H1 (cell line): ENCODE results near the gene ALS2CL. TPM values are rescaled to one million over a fixed set of nuclear protein-coding genes. Genes with fewer than 3 reads are reported as not detected.

Source experiments
- CTCF ChIA-PET: fragments of 300-600 bp; sonication (Branson Sonifier 250); formaldehyde crosslinking; loops from one replicate; lab custom pipeline; 2021; ENCODE audit not compliant: partially characterized antibody; lab: Charles Lee
- POLR2A ChIA-PET: fragments of 300-600 bp; sonication (Branson Sonifier 250); formaldehyde crosslinking; loops from one replicate; lab custom pipeline; 2021; ENCODE audit warnings: inconsistent platforms; ENCODE audit not compliant: partially characterized antibody; lab: Charles Lee
- DNase-seq, 2 experiments: peaks; one replicate each; pipeline versions ENCODE4 v3.0.0 to v3.0.0-alpha.2; 2010 to 2022; ENCODE audit warnings: low spot score in 2 of 2, low read depth in 1 of 2, mixed read lengths in 1 of 2
- FAIRE-seq: peaks from 2 replicates; lab custom pipeline; 2011; peaks lifted over from hg19 to GRCh38; lab: Jason Lieb, UNC
- H2AFZ ChIP-seq: 2 replicates; pipeline ENCODE4 v1.8.1; 2012; ENCODE audit warnings: low read length, inconsistent platforms
- H2AK5ac ChIP-seq: 2 replicates; pipeline ENCODE4 v1.6.1; 2013; ENCODE audit warnings: low read depth, low read length
- H2BK120ac ChIP-seq: replicated peaks from 2 replicates; pipeline ENCODE3; 2013; ENCODE audit warnings: low read depth, low read length, inconsistent platforms
- H2BK12ac ChIP-seq: 2 replicates; pipeline ENCODE4 v1.6.1; 2013; ENCODE audit warnings: low read depth, low read length
- H2BK15ac ChIP-seq: 2 replicates; pipeline ENCODE4 v1.6.1; 2013; ENCODE audit warnings: low read length
- H2BK20ac ChIP-seq: 2 replicates; pipeline ENCODE4 v1.6.1; 2013; ENCODE audit warnings: low read length
- H2BK5ac ChIP-seq: 2 replicates; pipeline ENCODE4 v1.6.1; 2013; ENCODE audit warnings: low read depth, low read length
- H3K14ac ChIP-seq: 2 replicates; pipeline ENCODE4 v1.6.1; 2013; ENCODE audit warnings: inconsistent platforms; ENCODE audit not compliant: insufficient read length
- H3K18ac ChIP-seq: 2 replicates; pipeline ENCODE4 v1.6.1; 2013; ENCODE audit warnings: low read length; ENCODE audit errors: extremely low read depth
- H3K23ac ChIP-seq: 2 replicates; pipeline ENCODE4 v1.6.1; 2013; ENCODE audit warnings: inconsistent platforms; ENCODE audit not compliant: insufficient read length
- H3K23me2 ChIP-seq: 2 replicates; pipeline ENCODE4 v1.6.1; 2013; ENCODE audit warnings: low read depth, low read length
- H3K27ac ChIP-seq: 2 replicates; pipeline ENCODE4 v1.6.1; 2011; ENCODE audit warnings: low read depth, low read length, inconsistent platforms
- H3K27me3 ChIP-seq, 4 experiments: replicated peaks in 1 of 4; 1 replicate in 1 of 4; 2 replicates in 3 of 4; pipeline versions ENCODE4 v1.6.1 to v1.8.1; 2011 to 2013; ENCODE audit warnings: low read length in 3 of 4, mild to moderate bottlenecking in 3 of 4, inconsistent platforms in 2 of 4, mixed read lengths in 2 of 4, moderate library complexity in 1 of 4; ENCODE audit not compliant: control insufficient read depth in 3 of 4, insufficient read depth in 3 of 4; ENCODE audit errors: extremely low read depth in 1 of 4
- H3K36me3 ChIP-seq, 4 experiments: 2 replicates each; pipeline versions ENCODE4 v1.6.1 to v1.8.1; 2011 to 2013; ENCODE audit warnings: mild to moderate bottlenecking in 4 of 4, low read length in 3 of 4, moderate library complexity in 2 of 4, control low read depth in 1 of 4, inconsistent platforms in 1 of 4; ENCODE audit not compliant: insufficient read depth in 4 of 4, control insufficient read depth in 2 of 4
- H3K4ac ChIP-seq: replicated peaks from 2 replicates; pipeline ENCODE3; 2013; ENCODE audit warnings: low read length, low read depth, mixed read lengths, inconsistent platforms; ENCODE audit not compliant: insufficient read length
- H3K4me1 ChIP-seq, 4 experiments: replicated peaks in 1 of 4; 1 replicate in 1 of 4; 2 replicates in 3 of 4; pipeline versions ENCODE4 v1.6.1 to v1.8.1; 2011 to 2013; ENCODE audit warnings: low read length in 3 of 4, inconsistent platforms in 2 of 4, mixed read lengths in 1 of 4; ENCODE audit not compliant: insufficient read depth in 4 of 4, control insufficient read depth in 3 of 4
- H3K4me2 ChIP-seq, 2 experiments: 2 replicates each; pipeline versions ENCODE4 v1.6.1 to v1.8.1; 2011 to 2013; ENCODE audit warnings: low read depth in 2 of 2, low read length in 2 of 2, control low read depth in 1 of 2, inconsistent platforms in 1 of 2, mild to moderate bottlenecking in 1 of 2; ENCODE audit not compliant: insufficient read depth in 1 of 2
- H3K4me3 ChIP-seq, 4 experiments: fragments of 200-600, 300-600 bp in 1 of 4; sonication (generic), shearing (Covaris generic), sonication (Bioruptor Twin) in 1 of 4; 2 replicates each; pipeline versions ENCODE4 v1.5.1 to v1.8.1; 2011 to 2016; ENCODE audit warnings: low read length in 4 of 4, low read depth in 3 of 4, control low read depth in 2 of 4, inconsistent platforms in 2 of 4, mild to moderate bottlenecking in 2 of 4, mixed read lengths in 1 of 4, moderate library complexity in 1 of 4; ENCODE audit not compliant: insufficient read depth in 2 of 4; ENCODE audit errors: extremely low read depth in 1 of 4
- H3K56ac ChIP-seq: replicated peaks from 2 replicates; pipeline ENCODE3; 2013; ENCODE audit warnings: low read depth, mild to moderate bottlenecking, mixed read lengths, low read length, inconsistent platforms; ENCODE audit not compliant: insufficient read length
- H3K79me1 ChIP-seq: 2 replicates; pipeline ENCODE4 v1.6.1; 2013; ENCODE audit warnings: low read depth, low read length, control low read depth
- H3K79me2 ChIP-seq, 2 experiments: 2 replicates each; pipeline versions ENCODE4 v1.6.1 to v1.8.1; 2012 to 2013; ENCODE audit warnings: low read length in 2 of 2, mild to moderate bottlenecking in 2 of 2, inconsistent platforms in 1 of 2; ENCODE audit not compliant: insufficient read depth in 2 of 2, control insufficient read depth in 1 of 2
- H3K9ac ChIP-seq, 4 experiments: replicated peaks in 1 of 4; 1 replicate in 1 of 4; 2 replicates in 3 of 4; pipeline versions ENCODE4 v1.6.1 to v1.8.1; 2011 to 2013; ENCODE audit warnings: low read depth in 3 of 4, low read length in 3 of 4, control low read depth in 2 of 4, mild to moderate bottlenecking in 2 of 4, moderate library complexity in 2 of 4, inconsistent platforms in 1 of 4; ENCODE audit errors: extremely low read depth in 1 of 4
- H3K9me3 ChIP-seq, 2 experiments: 2 replicates each; pipeline versions ENCODE4 v1.6.1 to v1.8.1; 2012 to 2013; ENCODE audit warnings: mild to moderate bottlenecking in 2 of 2, moderate library complexity in 2 of 2, control low read depth in 1 of 2, inconsistent platforms in 1 of 2, low read depth in 1 of 2, low read length in 1 of 2, mixed read lengths in 1 of 2; ENCODE audit not compliant: insufficient read depth in 2 of 2
- H4K20me1 ChIP-seq, 2 experiments: replicated peaks in 1 of 2; 2 replicates each; pipeline versions ENCODE3 to v1.8.1; 2011 to 2013; ENCODE audit warnings: inconsistent platforms in 2 of 2, low read length in 2 of 2, mild to moderate bottlenecking in 1 of 2; ENCODE audit not compliant: insufficient read depth in 2 of 2, control insufficient read depth in 1 of 2
- H4K5ac ChIP-seq: 2 replicates; pipeline ENCODE4 v1.6.1; 2013; ENCODE audit warnings: low read length, low read depth, mixed read lengths, inconsistent platforms; ENCODE audit not compliant: insufficient read length
- H4K8ac ChIP-seq: 2 replicates; pipeline ENCODE4 v1.8.0; 2013; ENCODE audit warnings: mild to moderate bottlenecking, moderate library complexity, low read length, inconsistent platforms; ENCODE audit not compliant: insufficient read depth; ENCODE audit errors: extremely low read depth
- H4K91ac ChIP-seq: replicated peaks from 2 replicates; pipeline ENCODE3; 2013; ENCODE audit warnings: low read length, mixed read lengths, inconsistent platforms; ENCODE audit not compliant: insufficient read length
- ASH2L ChIP-seq: fragments of 200-600, 300-600 bp; sonication (generic); IDR thresholded peaks from one replicate; pipeline ENCODE4 v1.7.1; 2017; ENCODE audit warnings: low read length
- ATF2 ChIP-seq: IDR thresholded peaks from 2 replicates; pipeline ENCODE4 v1.6.1; 2012; ENCODE audit warnings: low read length, inconsistent platforms
- KDM5A ChIP-seq: fragments of 200-600 bp; IDR thresholded peaks from 2 replicates; pipeline ENCODE4 v1.7.1; 2012; ENCODE audit warnings: mild to moderate bottlenecking, low read length, inconsistent platforms, mixed read lengths
- MAFK ChIP-seq: IDR thresholded peaks from 2 replicates; pipeline ENCODE4 v1.6.1; 2012; ENCODE audit warnings: low read depth, mild to moderate bottlenecking, improper control_type of control experiment, low read length
- NRF1 ChIP-seq: IDR thresholded peaks from 2 replicates; pipeline ENCODE4 v1.6.1; 2011; ENCODE audit warnings: mild to moderate bottlenecking, low read depth, low read length, improper control_type of control experiment
- RAD21 ChIP-seq, 2 experiments: IDR thresholded peaks in 1 of 2; conservative IDR thresholded peaks in 1 of 2; 2 replicates each; pipeline ENCODE4 v1.6.1; 2011; ENCODE audit warnings: low read depth in 2 of 2, low read length in 2 of 2, improper control_type of control experiment in 1 of 2, inconsistent platforms in 1 of 2, mild to moderate bottlenecking in 1 of 2, moderate library complexity in 1 of 2
- RFX5 ChIP-seq: IDR thresholded peaks from 2 replicates; pipeline ENCODE4 v1.6.1; 2011; ENCODE audit warnings: low read depth, low read length, improper control_type of control experiment, borderline replicate concordance
- SP4 ChIP-seq: IDR thresholded peaks from 2 replicates; pipeline ENCODE4 v1.6.1; 2012; ENCODE audit warnings: low read length, inconsistent platforms
- TAF1 ChIP-seq: IDR thresholded peaks from 2 replicates; pipeline ENCODE4 v1.6.1; 2011; ENCODE audit warnings: mild to moderate bottlenecking, low read depth, low read length
- TCF12 ChIP-seq: IDR thresholded peaks from 2 replicates; pipeline ENCODE4 v1.6.1; 2011; ENCODE audit warnings: low read depth, mild to moderate bottlenecking, low read length
- WGBS, 2 experiments: shearing (Covaris generic) in 1 of 2; methylation state at CpG; one replicate each; pipeline versions ENCODE4 v1.1.6 to v1.1.7; 2013 to 2015; ENCODE audit warnings: low lambda C conversion rate in 2 of 2, mixed read lengths in 2 of 2, inconsistent platforms in 1 of 2, low coverage in 1 of 2, missing lambda C conversion rate in 1 of 2; ENCODE audit not compliant: insufficient replicate concordance in 2 of 2, insufficient coverage in 1 of 2, insufficient read length in 1 of 2; ENCODE audit errors: extremely low coverage in 1 of 2, missing lambda C conversion rate in 1 of 2; 5-methylcytosine and 5-hydroxymethylcytosine counted together
- polyA plus RNA-seq, 7 experiments: library from polyadenylated mRNA; depleted of rRNA in 3 of 7; stranded (reverse) in 5 of 7; unstranded in 2 of 7; fragments of >200 nt in 5 of 7; fragments of 200-250 nt in 2 of 7; gene quantifications; 1 replicate in 5 of 7; 2 replicates in 1 of 7; 4 replicates in 1 of 7; pipeline versions ENCODE4 v1.2.1 to v1.2.3, GENCODE V29; 2011 to 2013; ENCODE audit warnings: missing spikeins in 2 of 7, mixed read lengths in 2 of 7
- total RNA-seq: library from RNA; stranded (reverse); fragmentation: NEBNext Ultra II Directional; extraction: Animal tissue kit (Norgen Biotek cat#: 25700); gene quantifications from 2 replicates; pipeline ENCODE4 v1.2.1, GENCODE V29; 2021

The ALS2CL gene
- total and polyA plus RNA-seq, 2 of the 8 experiments (the other 6 are each of a cell fraction or from before 2014, with no cell fraction given): 4.8 to 5.4 TPM

GRCh38 chr3:46716461-46717441 lies 23.3 kb upstream of the ALS2CL start:
- H4K5ac ChIP-seq: no peak overlapping the region
- no peaks in the 10 kb centered on the region for H3K79me2 ChIP-seq
- no peaks in the 10 kb centered on the region for H3K23me2 ChIP-seq
- H3K56ac ChIP-seq: no peak overlapping the region
- H3K9ac ChIP-seq: no peak overlapping the region
- H2BK15ac ChIP-seq: no peak overlapping the region
- no peaks in the 10 kb centered on the region; a peak in 1 of 4 replicates for H3K9me3 ChIP-seq
- H3K4ac ChIP-seq: no peak overlapping the region
- H3K36me3 ChIP-seq: no peaks in the 10 kb centered on the region; a peak in 1 of 8 replicates
- no peak overlapping the region for H3K4me3 ChIP-seq
- no peaks in the 10 kb centered on the region for H3K79me1 ChIP-seq
- H3K18ac ChIP-seq: no peak overlapping the region
- POLR2A ChIA-PET: no interaction called here
- WGBS, 2 experiments: 89% methylated on average over 19 of the region's 19 CpGs; no CpG with 5 or more reads in 1 of the 2 experiments
- CTCF ChIA-PET: interaction anchor here (0.7 to 6.4 kb wide), 23 partner anchors 9 to 279 kb away, joined by 3 to 59 read pairs (median 4); partner anchors contain the start of gene TMIE
- peak in 1 of 2 experiments; percentile 42 for DNase-seq
- no peak overlapping the region for H2BK120ac ChIP-seq
- no peak overlapping the region for H2AFZ ChIP-seq
- no peak overlapping the region for H4K91ac ChIP-seq
- H3K4me1 ChIP-seq: no peaks in the 10 kb centered on the region; a peak in 2 of 7 replicates
- H4K8ac ChIP-seq: no peak overlapping the region
- no peak overlapping the region for H2AK5ac ChIP-seq
- no peak overlapping the region for H3K23ac ChIP-seq
- H2BK12ac ChIP-seq: 0 out of 2 replicates have a peak overlapping the region, but pooled peaks have one; percentile 50
- no peaks in the 10 kb centered on the region; a peak in 2 of 7 replicates for H3K27me3 ChIP-seq
- FAIRE-seq: no peak
- no peak overlapping the region for H3K27ac ChIP-seq
- no peak overlapping the region for H3K4me2 ChIP-seq
- H4K20me1 ChIP-seq: no peaks in the 10 kb centered on the region
- H2BK5ac ChIP-seq: no peak overlapping the region
- no peak overlapping the region for H3K14ac ChIP-seq
- H2BK20ac ChIP-seq: no peak overlapping the region
- TF ChIP-seq TAF1 (no peak), RAD21 (IDR thresholded peaks at IDR 0.05 in 1 of 2, conservative IDR thresholded peaks at IDR 0.05 in 1 of 2; ENCODE audit: low read depth in 2 of 2, low read length in 2 of 2) (no peak), TCF12 (no peak), SP4 (no peak), KDM5A (no peak), ASH2L (no peak), MAFK (no peak), RFX5 (no peak), NRF1 (no peak), ATF2 (no peak)
